GM21423 (cell line): ENCODE data around the gene TFAP2A.

ENCODE experiments used
- ATAC-seq: cut with Tn5 transposase; IDR thresholded peaks from one replicate; pipeline ENCODE4 v1.9.1; 2021; ENCODE audit warnings: mild to moderate bottlenecking, moderate library complexity; ENCODE audit not compliant: unreplicated experiment

TFAP2A gene

GRCh38 chr6:10384610-10385523 is 30.0 kb downstream of the TFAP2A start:
- ATAC-seq: no peak

GRCh38 chr6:10384091-10384609 is 30.7 kb downstream of the TFAP2A start:
- no peak for ATAC-seq

- ATAC-seq: no peak
Measured at GRCh38 chr6:10383331-10384090, 31.4 kb downstream of the TFAP2A start.

- no peak for ATAC-seq
Measured at GRCh38 chr6:10382728-10383330, 32.0 kb downstream of the TFAP2A start.

GRCh38 chr6:10382322-10382721 is 32.6 kb downstream of the TFAP2A start:
- no peak for ATAC-seq

- no peak for ATAC-seq
Measured at GRCh38 chr6:10381830-10382208, 33.1 kb downstream of the TFAP2A start.

GRCh38 chr6:10381133-10381829 is 33.6 kb downstream of the TFAP2A start:
- ATAC-seq: no peak

- no peak for ATAC-seq
Measured at GRCh38 chr6:10375391-10375969, 39.4 kb downstream of the TFAP2A start.

- no peak for ATAC-seq
Measured at GRCh38 chr6:10373642-10374359, 41.1 kb downstream of the TFAP2A start.

- no peak for ATAC-seq
Measured at GRCh38 chr6:10369896-10370295, 45.0 kb downstream of the TFAP2A start.

- ATAC-seq: no peak
Measured at GRCh38 chr6:10368861-10369260, 46.0 kb downstream of the TFAP2A start.

GRCh38 chr6:10363911-10364310 is 51.0 kb downstream of the TFAP2A start:
- no peak for ATAC-seq

- ATAC-seq: no peak
Measured at GRCh38 chr6:10362300-10362699, 52.6 kb downstream of the TFAP2A start.

GRCh38 chr6:10361428-10361827 is 53.4 kb downstream of the TFAP2A start:
- no peak for ATAC-seq

GRCh38 chr6:10359581-10359980 is 55.3 kb downstream of the TFAP2A start:
- no peak for ATAC-seq

- no peak for ATAC-seq
Measured at GRCh38 chr6:10355115-10355702, 59.7 kb downstream of the TFAP2A start.

- no peak for ATAC-seq
Measured at GRCh38 chr6:10351791-10352190, 63.1 kb downstream of the TFAP2A start.

- ATAC-seq: no peak
Measured at GRCh38 chr6:10350720-10351119, 64.2 kb downstream of the TFAP2A start.

GRCh38 chr6:10347561-10348327 is 67.1 kb downstream of the TFAP2A start:
- ATAC-seq: no peak
